Ammon's horn (tissue), 1 donor: ENCODE data around the gene HIGD1A.

Source experiments
- DNase-seq: peaks from one replicate; pipeline ENCODE4 v3.0.0-alpha.2; 2016; ENCODE audit warnings: low spot score

HIGD1A gene

DNA sequence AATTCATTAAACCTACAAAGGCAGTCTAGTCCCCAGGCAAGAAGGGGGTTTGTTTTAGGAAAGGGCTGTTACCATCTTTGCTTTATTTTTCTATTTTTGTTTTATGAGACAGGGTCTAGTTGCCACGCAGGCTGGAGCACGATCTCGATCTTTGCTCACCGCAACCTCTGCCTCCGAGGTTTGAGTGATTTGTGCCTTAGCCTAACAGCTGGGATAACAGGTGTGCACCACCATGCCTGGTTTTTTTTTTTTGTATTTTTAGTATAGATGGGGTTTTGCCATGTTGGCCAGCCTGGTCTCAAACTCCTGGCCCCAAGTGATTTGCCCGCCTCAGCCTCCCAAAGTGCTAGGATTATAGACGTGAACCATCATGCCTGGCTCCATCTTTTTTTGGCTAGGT lies 4.9 kb downstream of the HIGD1A start:
- DNase-seq: no peak

DNA sequence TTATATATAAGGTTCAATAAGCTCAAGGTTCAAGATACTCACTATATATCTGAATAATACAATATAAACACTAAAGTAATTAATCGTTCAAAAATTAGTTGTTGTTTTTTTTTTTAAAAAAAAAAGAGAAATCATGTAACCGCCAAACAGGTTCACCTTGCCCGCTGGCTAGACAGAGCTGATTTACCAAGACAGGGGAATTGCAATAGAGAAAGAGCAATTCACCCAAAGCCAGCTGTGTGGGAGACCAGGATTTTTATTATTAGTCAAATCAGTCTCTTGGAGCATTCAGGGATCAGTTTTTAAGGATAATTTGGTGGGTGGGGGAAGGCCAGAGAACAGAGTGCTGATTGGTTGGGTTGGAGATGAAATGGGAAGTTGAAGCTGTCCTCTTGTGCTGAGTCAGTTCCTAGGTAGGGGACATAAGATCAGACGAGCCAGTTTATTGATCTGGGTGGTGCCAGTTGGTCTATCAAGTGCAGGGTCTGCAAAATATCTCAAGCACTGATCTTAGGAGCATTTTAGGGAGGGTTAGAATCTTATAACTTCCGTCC lies 7.9 kb downstream of the HIGD1A start:
- DNase-seq: no peak

- no peak for DNase-seq
Observed at GRCh38 chr3:42795621-42796181, 8.6 kb downstream of the HIGD1A start.

- no peak for DNase-seq
Observed at GRCh38 chr3:42790714-42791229, 13.5 kb downstream of the HIGD1A start.

DNA sequence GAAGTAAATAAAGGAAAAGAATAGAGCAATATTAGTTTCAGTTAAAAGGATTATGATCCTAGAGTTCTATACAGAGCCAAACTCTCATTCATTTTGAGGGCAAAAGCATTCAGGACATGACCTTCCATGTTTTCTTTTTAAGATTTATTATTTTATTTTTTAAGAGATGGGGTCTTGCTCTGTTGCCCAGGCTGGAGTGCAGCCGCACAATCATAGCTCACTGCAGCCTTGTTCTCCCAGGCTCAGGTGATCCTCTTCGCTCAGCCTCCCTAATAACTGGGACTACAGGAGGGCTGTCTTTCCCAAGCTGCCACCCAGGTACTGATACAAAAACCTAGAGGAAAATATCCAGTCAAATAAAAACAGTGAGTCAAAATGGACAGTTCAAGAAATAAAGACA lies 17.7 kb downstream of the HIGD1A start:
- DNase-seq: no peak

DNA sequence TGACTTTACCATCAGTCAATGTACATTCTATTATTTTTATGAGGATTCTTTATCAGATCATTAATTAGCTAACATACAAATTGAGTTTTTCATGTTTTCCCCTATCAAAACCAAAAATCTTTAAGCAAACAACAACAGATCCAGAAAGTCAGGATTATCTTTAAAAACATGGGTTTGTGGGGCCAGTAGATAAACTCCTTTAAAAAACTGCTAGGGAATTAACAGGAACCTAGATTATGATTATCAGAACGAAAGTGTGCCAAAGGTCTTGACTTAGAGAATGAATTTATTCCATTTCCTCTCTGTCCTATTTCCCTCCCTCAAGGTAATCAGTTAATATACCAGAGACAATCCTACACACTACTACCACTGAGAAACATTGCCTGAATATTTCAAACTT lies 18.1 kb downstream of the HIGD1A start:
- no peak for DNase-seq

GRCh38 chr3:42780892-42781700 lies 23.2 kb downstream of the HIGD1A start:
- peak; percentile 80 for DNase-seq

GRCh38 chr3:42780398-42780797 lies 23.9 kb downstream of the HIGD1A start:
- no peak for DNase-seq

DNA sequence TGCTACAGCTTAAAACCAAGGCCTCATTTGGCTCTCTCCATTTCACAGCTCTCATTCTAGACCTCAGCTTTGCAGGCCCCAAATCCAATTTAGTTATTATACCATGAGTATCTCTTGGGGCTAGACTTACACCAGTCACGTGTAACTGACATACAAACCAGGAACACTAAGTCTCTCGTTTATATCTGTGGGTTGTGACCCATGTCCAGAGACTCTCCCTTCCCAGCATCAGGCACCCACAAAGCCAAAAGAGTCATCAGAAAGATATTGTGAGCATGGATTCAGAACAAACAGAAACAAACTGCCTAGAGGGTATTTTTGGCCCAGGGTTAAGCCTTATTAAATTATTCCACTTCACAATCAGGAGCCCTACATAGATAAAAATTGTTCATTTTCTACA lies 25.6 kb downstream of the HIGD1A start:
- DNase-seq: no peak

GRCh38 chr3:42773409-42773751 lies 30.9 kb downstream of the HIGD1A start:
- no peak for DNase-seq

DNA sequence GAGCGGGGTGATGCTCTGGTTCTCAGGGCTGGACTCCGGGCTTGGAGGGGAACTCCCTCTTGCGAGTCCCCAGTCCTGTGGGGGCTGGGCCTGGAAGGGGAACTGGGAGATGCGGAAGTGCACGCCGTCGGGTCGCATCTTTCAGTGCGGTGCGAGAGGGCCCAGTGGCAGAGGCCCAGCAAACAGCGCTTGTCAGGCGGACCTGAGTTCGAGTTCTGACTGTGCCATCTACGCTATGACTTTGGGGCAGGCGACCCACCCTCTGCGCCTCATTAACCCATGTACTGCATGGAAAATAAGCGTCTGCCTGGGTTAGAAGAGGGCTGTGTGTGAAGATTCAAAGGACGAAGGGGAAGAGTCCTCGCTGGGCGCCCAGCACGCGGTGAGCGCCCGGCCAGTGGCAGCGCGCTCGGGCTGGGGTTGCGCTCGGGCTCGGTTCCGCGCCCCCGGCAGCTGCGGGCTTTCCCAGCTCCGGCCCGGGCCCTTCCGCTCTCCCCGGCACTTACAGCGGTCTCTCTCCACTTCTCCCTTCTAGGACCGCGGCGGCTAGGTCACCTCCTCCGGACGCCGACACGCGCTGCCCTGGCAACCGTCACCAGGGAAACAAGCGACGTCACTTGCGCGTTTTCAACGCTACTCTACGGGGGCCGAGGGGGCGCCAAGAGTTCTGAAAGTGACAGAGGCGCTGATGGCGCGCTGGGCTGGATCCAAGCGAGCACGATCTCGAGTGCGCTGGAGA lies 31.5 kb downstream of the HIGD1A start, which contains the start of gene CCDC13:
Gene CCDC13, minus strand, starts transcription at position 584 of the 739 bp plus-strand sequence. CDS start 14,908 bp downstream, outside the sequence.
- peak; percentile 96 for DNase-seq

GRCh38 chr3:42771271-42771670 lies 33.0 kb downstream of the HIGD1A start:
- DNase-seq: no peak

GRCh38 chr3:42769477-42770131 lies 34.7 kb downstream of the HIGD1A start:
- no peak for DNase-seq

DNA sequence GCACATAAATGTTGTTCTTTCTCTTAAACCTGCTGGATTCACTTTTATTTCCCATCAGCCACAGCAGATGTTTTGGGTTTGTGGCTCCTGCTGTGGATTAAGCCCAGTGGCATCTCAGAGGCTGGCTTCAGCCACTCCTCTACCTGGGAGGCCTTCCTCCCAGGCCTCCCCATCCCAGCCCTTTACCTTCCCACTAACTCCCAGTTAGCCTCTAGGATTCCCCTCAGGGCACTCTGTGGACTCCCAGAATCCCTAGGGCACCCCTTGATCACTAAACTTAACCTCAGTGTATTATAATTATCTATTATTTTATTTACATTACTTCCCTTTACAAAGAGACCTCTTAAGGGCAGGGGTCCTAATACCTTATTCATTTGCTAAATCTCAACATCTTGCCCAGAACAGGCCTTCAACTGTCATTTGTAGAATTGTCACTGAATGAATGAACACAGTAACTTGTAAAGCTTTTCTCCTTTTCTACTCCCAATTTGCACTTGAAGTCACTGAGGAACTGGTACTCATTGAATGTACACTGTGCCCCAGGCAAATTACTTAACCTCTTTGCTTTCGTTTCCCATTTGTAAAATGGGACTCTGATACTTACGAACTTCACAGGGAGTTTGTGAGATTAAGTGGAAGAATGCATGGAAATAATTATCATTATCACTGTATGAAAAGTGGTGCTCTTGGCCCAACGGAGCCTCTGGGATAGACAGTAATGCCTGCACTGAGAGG lies 39.6 kb downstream of the HIGD1A start:
- DNase-seq: no peak

- no peak for DNase-seq
Observed at GRCh38 chr3:42764115-42764514, 40.2 kb downstream of the HIGD1A start.

GRCh38 chr3:42763021-42763420 lies 41.3 kb downstream of the HIGD1A start:
- peak; percentile 61 for DNase-seq

DNA sequence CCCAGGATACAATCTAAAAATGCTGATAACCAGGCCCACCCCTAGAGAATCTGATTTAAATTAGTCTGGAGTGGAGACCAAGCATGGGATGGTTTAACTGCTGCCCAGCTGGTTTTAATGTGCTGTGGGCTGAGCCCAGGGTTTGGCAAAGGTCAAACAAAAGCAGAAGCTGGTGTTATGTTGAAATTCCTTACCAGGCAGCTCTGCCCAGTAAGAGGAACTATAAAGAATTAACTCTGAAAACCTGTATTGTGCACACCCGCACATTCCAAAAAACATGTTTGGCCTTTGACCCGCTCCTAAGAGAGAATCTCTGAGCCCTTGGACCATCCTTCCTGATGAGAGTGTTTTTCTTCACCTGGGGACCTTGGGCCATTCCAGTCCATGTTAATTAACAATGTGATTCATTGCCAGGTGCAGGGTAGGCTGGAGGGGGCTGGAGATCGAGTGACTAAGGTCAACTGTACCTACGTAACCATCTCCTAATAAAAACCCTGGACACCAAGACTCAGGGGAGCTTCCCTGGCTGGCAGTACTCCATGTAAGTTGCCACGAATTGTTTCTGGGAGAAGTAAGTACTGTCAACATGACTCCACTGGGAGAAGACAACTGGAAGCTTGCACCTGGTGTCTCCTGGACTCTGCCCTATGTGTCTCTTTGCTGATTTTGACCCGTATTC lies 42.1 kb downstream of the HIGD1A start:
- peak; percentile 48 for DNase-seq

DNA sequence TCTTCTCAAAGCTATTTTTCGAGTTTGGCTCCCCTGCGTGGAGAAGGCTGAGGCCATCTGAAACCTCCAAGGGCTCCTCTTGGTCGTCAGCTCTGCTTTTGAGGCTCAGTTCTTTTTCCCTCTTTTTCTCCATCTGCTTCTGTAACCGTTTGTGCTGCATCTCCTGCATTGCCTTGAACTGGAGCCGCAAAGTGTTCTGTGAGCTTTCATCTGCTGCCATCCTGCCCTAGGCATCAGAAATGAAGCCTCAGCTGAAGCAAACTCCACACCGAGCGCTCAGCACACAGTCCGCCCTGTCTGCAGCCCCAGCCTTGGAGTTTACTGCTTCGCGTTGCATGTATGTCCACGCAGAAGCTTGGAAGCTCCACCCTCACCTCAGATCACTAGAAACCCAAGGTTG lies 46.2 kb downstream of the HIGD1A start:
- no peak for DNase-seq

DNA sequence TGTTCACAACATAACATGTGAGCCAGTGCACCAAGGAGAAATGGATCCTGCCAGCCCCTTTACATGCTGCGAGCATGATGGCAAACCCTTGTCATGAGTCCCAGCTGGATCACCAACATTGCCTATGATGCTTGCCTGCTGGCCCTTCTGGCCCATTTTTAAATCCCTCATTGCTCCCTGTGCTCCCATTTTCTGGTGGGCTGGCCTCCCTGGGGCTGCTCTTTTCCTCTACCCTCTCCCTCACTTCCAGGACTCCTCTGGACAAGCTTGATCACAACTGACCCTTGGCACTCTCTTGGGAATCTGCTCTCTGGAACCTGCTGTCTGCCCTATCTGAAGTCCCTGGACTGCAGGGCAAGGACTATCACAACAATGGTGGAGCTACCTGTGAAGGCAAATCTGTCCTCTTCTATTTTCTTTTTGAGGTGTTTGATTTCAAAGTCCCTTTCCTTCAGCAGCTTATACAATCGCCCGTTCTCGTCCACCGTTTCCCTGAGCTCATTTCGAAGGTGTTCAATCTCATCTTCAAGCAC lies 47.5 kb downstream of the HIGD1A start:
- DNase-seq: no peak
